K562 (cell line): ENCODE measurements around the gene AIFM3. TPM values are rescaled to one million over a fixed set of nuclear protein-coding genes. Genes with fewer than 3 reads are reported as not detected.

Source experiments
- FIP1L1 ChIP-seq: fragments of 200-400 bp; formaldehyde crosslinking; IDR thresholded peaks from 2 replicates; pipeline ENCODE4 v1.6.1; 2018; ENCODE audit warnings: mild to moderate bottlenecking, low read depth, low read length; ENCODE audit not compliant: poor library complexity, severe bottlenecking
- FOXA3 ChIP-seq, 2 experiments: fragments of 450-650 bp in 1 of 2; sonication (generic) in 1 of 2; formaldehyde crosslinking; IDR thresholded peaks in 1 of 2; conservative IDR thresholded peaks in 1 of 2; 2 replicates each; pipeline versions ENCODE4 v1.4.0 to v1.8.0; 2020 to 2022; ENCODE audit warnings: mild to moderate bottlenecking in 2 of 2, missing genetic modification reagents in 1 of 2
- KHSRP ChIP-seq: fragments of 450-650 bp; IDR thresholded peaks from 2 replicates; pipeline ENCODE4 v1.6.1; 2017
- MED1 ChIP-seq: sonication (generic); formaldehyde crosslinking; IDR thresholded peaks from 2 replicates; pipeline ENCODE4 v1.8.1; 2023; ENCODE audit warnings: missing genetic modification reagents, borderline replicate concordance
- SMAD3 ChIP-seq: fragments of 450-650 bp; formaldehyde crosslinking; conservative IDR thresholded peaks from 2 replicates; pipeline ENCODE4 v1.4.0; 2020; ENCODE audit warnings: mild to moderate bottlenecking
- ZNF134 ChIP-seq: fragments of 250-450 bp; sonication (Bioruptor Pico); conservative IDR thresholded peaks from 2 replicates; pipeline ENCODE4 v1.4.0; 2020
- ZNF696 ChIP-seq: fragments of 250-450 bp; sonication (Bioruptor Pico); conservative IDR thresholded peaks from 2 replicates; pipeline ENCODE4 v1.4.0; 2020; ENCODE audit warnings: mild to moderate bottlenecking, moderate library complexity
- ZNF830 ChIP-seq: fragments of 250-450 bp; sonication (Bioruptor Pico); IDR thresholded peaks from 2 replicates; pipeline ENCODE4 v1.5.0; 2021; ENCODE audit warnings: mild to moderate bottlenecking
- polyA plus RNA-seq, 8 experiments: library from polyadenylated mRNA; depleted of rRNA in 4 of 8; stranded (reverse) in 5 of 8; unstranded in 3 of 8; fragments of >200 nt; fragmentation: Nextera tagmentation in 2 of 8; fragmentation: Illumina TruSeq in 1 of 8; extraction: Ambion mirVana in 2 of 8; extraction: Trizol in 1 of 8; gene quantifications; 2 replicates each; pipeline versions ENCODE4 v1.2.1 to v1.2.3, GENCODE V29; 2011 to 2014; ENCODE audit warnings: inconsistent platforms in 1 of 8, missing spikeins in 1 of 8
- total RNA-seq, 7 experiments: library from RNA; depleted of rRNA in 6 of 7; stranded (reverse); fragments of >200 nt in 6 of 7; fragmentation: Illumina TruSeq in 2 of 7; extraction: Trizol in 2 of 7; gene quantifications; 2 replicates each; pipeline versions ENCODE4 v1.2.1 to v1.2.3, GENCODE V29; 2011 to 2021; ENCODE audit warnings: low replicate concordance in 1 of 7
- TF ChIP-seq, protein P1 (sequence below): fragments of 450-650 bp; IDR thresholded peaks from 2 replicates; pipeline ENCODE4 v1.6.1; 2018; ENCODE audit not compliant: partially characterized antibody
- TF ChIP-seq, protein P2 (sequence below): sonication (generic); formaldehyde crosslinking; IDR thresholded peaks from 2 replicates; pipeline ENCODE4 v1.8.0; 2022; ENCODE audit warnings: mild to moderate bottlenecking, missing genetic modification reagents
- TF ChIP-seq, protein P3 (sequence below): sonication (generic); formaldehyde crosslinking; IDR thresholded peaks from 2 replicates; pipeline ENCODE4 v1.8.1; 2023; ENCODE audit warnings: missing genetic modification reagents, mild to moderate bottlenecking, borderline replicate concordance
- TF ChIP-seq, protein P4 (sequence below): sonication (generic); formaldehyde crosslinking; IDR thresholded peaks from 2 replicates; pipeline ENCODE4 v1.8.0; 2022; ENCODE audit warnings: mild to moderate bottlenecking, missing genetic modification reagents
- TF ChIP-seq, protein P5 (sequence below): fragments of 250-450 bp; sonication (Bioruptor Pico); IDR thresholded peaks from 2 replicates; pipeline ENCODE4 v1.6.1; 2021; ENCODE audit warnings: mild to moderate bottlenecking
- TF ChIP-seq, protein P6 (sequence below), 2 experiments: IDR thresholded peaks; 2 replicates each; pipeline ENCODE4 v1.6.1; 2011; ENCODE audit warnings: borderline replicate concordance in 1 of 2, control low read depth in 1 of 2, low read depth in 1 of 2, low read length in 1 of 2, mild to moderate bottlenecking in 1 of 2, mixed read lengths in 1 of 2, moderate library complexity in 1 of 2; ENCODE audit not compliant: insufficient read depth in 1 of 2, insufficient read length in 1 of 2, poor library complexity in 1 of 2, severe bottlenecking in 1 of 2; ENCODE audit errors: extremely low read depth in 1 of 2

AIFM3 gene
- total and polyA plus RNA-seq, 9 of the 15 experiments (the other 6 are each of a cell fraction or from before 2014, with no cell fraction given) = 0.03 to 0.20 (median 0.07) TPM; not detected in 1

DNA sequence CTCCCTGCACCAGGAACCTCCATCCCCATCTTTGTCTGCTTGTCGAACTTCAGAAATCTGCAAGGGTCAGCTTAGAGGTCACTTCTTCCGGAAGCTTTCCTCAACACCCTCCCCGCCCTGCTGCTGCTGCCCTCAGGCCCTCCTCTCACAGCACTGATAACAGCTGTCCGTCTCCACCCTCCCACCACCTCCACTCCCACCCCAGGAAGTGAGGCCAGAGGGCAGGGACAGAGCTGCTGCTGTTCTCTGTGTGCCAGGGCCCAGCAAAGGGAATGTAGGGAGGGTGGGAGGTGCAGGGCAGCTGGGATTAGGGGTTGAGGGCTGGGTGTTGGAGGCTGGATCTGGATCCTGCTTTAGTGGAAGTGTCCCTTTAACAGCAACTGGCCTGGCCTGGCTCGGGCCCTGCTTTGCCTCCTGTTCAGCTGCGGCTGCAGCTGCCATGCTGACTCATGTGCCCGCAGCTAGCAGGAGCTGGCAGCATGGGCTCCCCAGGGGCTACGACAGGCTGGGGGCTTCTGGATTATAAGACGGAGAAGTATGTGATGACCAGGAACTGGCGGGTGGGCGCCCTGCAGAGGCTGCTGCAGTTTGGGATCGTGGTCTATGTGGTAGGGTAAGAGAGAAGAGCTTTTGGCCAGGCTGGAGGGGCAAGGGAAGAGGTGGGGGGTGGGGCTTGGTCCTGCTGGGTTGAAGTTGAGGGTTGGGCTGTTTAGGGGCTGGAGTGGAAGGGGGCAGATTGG lies 47.8 kb downstream of the AIFM3 start, which contains the start of gene P2RX6 (continued):
- TF ChIP-seq, protein P1, sequence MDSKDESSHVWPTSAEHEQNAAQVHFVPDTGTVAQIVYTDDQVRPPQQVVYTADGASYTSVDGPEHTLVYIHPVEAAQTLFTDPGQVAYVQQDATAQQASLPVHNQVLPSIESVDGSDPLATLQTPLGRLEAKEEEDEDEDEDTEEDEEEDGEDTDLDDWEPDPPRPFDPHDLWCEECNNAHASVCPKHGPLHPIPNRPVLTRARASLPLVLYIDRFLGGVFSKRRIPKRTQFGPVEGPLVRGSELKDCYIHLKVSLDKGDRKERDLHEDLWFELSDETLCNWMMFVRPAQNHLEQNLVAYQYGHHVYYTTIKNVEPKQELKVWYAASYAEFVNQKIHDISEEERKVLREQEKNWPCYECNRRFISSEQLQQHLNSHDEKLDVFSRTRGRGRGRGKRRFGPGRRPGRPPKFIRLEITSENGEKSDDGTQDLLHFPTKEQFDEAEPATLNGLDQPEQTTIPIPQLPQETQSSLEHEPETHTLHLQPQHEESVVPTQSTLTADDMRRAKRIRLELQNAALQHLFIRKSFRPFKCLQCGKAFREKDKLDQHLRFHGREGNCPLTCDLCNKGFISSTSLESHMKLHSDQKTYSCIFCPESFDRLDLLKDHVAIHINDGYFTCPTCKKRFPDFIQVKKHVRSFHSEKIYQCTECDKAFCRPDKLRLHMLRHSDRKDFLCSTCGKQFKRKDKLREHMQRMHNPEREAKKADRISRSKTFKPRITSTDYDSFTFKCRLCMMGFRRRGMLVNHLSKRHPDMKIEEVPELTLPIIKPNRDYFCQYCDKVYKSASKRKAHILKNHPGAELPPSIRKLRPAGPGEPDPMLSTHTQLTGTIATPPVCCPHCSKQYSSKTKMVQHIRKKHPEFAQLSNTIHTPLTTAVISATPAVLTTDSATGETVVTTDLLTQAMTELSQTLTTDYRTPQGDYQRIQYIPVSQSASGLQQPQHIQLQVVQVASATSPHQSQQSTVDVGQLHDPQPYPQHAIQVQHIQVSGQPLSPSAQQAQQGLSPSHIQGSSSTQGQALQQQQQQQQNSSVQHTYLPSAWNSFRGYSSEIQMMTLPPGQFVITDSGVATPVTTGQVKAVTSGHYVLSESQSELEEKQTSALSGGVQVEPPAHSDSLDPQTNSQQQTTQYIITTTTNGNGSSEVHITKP = no peak
- TF ChIP-seq ZNF830 (CRISPR knock-in tag) = peak; percentile 82; the same call in 1 of the 2 replicates
- peak; percentile 63 for TF ChIP-seq SMAD3
- TF ChIP-seq, protein P2, sequence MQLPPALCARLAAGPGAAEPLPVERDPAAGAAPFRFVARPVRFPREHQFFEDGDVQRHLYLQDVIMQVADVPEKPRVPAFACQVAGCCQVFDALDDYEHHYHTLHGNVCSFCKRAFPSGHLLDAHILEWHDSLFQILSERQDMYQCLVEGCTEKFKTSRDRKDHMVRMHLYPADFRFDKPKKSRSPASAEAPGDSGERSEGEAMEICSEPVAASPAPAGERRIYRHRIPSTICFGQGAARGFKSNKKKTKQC = no peak
- no peak for TF ChIP-seq KHSRP
- TF ChIP-seq, protein P3, sequence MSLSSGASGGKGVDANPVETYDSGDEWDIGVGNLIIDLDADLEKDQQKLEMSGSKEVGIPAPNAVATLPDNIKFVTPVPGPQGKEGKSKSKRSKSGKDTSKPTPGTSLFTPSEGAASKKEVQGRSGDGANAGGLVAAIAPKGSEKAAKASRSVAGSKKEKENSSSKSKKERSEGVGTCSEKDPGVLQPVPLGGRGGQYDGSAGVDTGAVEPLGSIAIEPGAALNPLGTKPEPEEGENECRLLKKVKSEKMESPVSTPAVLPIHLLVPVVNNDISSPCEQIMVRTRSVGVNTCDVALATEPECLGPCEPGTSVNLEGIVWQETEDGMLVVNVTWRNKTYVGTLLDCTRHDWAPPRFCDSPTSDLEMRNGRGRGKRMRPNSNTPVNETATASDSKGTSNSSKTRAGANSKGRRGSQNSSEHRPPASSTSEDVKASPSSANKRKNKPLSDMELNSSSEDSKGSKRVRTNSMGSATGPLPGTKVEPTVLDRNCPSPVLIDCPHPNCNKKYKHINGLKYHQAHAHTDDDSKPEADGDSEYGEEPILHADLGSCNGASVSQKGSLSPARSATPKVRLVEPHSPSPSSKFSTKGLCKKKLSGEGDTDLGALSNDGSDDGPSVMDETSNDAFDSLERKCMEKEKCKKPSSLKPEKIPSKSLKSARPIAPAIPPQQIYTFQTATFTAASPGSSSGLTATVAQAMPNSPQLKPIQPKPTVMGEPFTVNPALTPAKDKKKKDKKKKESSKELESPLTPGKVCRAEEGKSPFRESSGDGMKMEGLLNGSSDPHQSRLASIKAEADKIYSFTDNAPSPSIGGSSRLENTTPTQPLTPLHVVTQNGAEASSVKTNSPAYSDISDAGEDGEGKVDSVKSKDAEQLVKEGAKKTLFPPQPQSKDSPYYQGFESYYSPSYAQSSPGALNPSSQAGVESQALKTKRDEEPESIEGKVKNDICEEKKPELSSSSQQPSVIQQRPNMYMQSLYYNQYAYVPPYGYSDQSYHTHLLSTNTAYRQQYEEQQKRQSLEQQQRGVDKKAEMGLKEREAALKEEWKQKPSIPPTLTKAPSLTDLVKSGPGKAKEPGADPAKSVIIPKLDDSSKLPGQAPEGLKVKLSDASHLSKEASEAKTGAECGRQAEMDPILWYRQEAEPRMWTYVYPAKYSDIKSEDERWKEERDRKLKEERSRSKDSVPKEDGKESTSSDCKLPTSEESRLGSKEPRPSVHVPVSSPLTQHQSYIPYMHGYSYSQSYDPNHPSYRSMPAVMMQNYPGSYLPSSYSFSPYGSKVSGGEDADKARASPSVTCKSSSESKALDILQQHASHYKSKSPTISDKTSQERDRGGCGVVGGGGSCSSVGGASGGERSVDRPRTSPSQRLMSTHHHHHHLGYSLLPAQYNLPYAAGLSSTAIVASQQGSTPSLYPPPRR = no peak
- TF ChIP-seq MED1 (CRISPR knock-in tag) = no peak
- TF ChIP-seq ZNF134 (CRISPR knock-in tag) = peak; percentile 76
- TF ChIP-seq, protein P4, sequence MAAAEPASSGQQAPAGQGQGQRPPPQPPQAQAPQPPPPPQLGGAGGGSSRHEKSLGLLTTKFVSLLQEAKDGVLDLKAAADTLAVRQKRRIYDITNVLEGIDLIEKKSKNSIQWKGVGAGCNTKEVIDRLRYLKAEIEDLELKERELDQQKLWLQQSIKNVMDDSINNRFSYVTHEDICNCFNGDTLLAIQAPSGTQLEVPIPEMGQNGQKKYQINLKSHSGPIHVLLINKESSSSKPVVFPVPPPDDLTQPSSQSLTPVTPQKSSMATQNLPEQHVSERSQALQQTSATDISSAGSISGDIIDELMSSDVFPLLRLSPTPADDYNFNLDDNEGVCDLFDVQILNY = no peak
- TF ChIP-seq, protein P5, sequence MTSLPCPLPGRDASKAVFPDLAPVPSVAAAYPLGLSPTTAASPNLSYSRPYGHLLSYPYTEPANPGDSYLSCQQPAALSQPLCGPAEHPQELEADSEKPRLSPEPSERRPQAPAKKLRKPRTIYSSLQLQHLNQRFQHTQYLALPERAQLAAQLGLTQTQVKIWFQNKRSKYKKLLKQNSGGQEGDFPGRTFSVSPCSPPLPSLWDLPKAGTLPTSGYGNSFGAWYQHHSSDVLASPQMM (CRISPR knock-in tag) = no peak
- no peak for TF ChIP-seq FIP1L1
- TF ChIP-seq, protein P6, sequence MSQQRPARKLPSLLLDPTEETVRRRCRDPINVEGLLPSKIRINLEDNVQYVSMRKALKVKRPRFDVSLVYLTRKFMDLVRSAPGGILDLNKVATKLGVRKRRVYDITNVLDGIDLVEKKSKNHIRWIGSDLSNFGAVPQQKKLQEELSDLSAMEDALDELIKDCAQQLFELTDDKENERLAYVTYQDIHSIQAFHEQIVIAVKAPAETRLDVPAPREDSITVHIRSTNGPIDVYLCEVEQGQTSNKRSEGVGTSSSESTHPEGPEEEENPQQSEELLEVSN (IDR thresholded peaks at IDR 0.05; ENCODE audit: borderline replicate concordance in 1 of 2, extremely low read depth in 1 of 2, insufficient read depth in 1 of 2, insufficient read length in 1 of 2, low read depth in 1 of 2, low read length in 1 of 2, poor library complexity in 1 of 2, severe bottlenecking in 1 of 2) = peak in 1 of 2 experiments; percentile 59
- TF ChIP-seq ZNF696 = peak; percentile 55; the same call in 1 of the 2 replicates
- TF ChIP-seq FOXA3 (CRISPR knock-in tag; conservative IDR thresholded peaks at IDR 0.05 in 1 of 2, IDR thresholded peaks at IDR 0.05 in 1 of 2) = no peak; a peak in 1 of 4 replicates
